Stimulated activated naive CD8-positive, alpha-beta T cell treated with anti-CD3 and anti-CD28 coated beads, Interleukin-15, amount 100 ng/mL, for 72 hours (primary cell): ENCODE measurements around the gene CDK2AP2.
"Not testable (repeated sequence)": the region's sequence is repeated elsewhere in the genome, so short reads cannot be mapped to it uniquely, and the experiment has no call there.

ENCODE experiments used
- ATAC-seq: fragments of 150-1000 bp; cut with Tn5 transposase; 2 replicates; pipeline ENCODE4 v1.10.0; 2021; ENCODE audit warnings: mild to moderate bottlenecking, moderate library complexity
- DNase-seq, 2 donors: peaks; one replicate each; pipeline ENCODE4 v3.0.0; 2021 to 2022
- H3K27ac Mint-ChIP-seq, 2 donors: one replicate each; pipeline ENCODE4 v1.8.0; 2022; ENCODE audit warnings: mild to moderate bottlenecking in 2 of 2, mixed read lengths in 2 of 2, moderate library complexity in 2 of 2
- H3K27me3 Mint-ChIP-seq: one replicate; pipeline ENCODE4 v1.8.0; 2022; ENCODE audit warnings: mixed read lengths
- H3K4me1 Mint-ChIP-seq: one replicate; pipeline ENCODE4 v1.8.0; 2022; ENCODE audit warnings: mild to moderate bottlenecking, mixed read lengths
- H3K4me3 Mint-ChIP-seq, 2 donors: one replicate each; pipeline ENCODE4 v1.8.0; 2022; ENCODE audit warnings: mild to moderate bottlenecking in 2 of 2, mixed read lengths in 2 of 2, moderate library complexity in 1 of 2
- H3K9me3 Mint-ChIP-seq, 2 donors: one replicate each; pipeline ENCODE4 v1.8.0; 2022; ENCODE audit warnings: mixed read lengths in 2 of 2

CDK2AP2 gene

GRCh38 chr11:67490727-67491065, 17.3 kb downstream of the CDK2AP2 start:
- Mint-ChIP-seq H3K4me1 (peaks cover 61% of the 10 kb centered on the region), H3K9me3 (no peaks in the 10 kb centered on the region), H3K27me3 (no peaks in the 10 kb centered on the region), H3K4me3 (no peak overlapping the region), H3K27ac (peak overlapping the region in 1 of 2 donors; percentile 12)
- no peak for DNase-seq
- no peak for ATAC-seq

GRCh38 chr11:67489885-67490726, 17.9 kb downstream of the CDK2AP2 start:
- peak overlapping the region in 1 of 2 donors; percentile 93 for H3K27ac Mint-ChIP-seq
- DNase-seq: no peak
- ATAC-seq: no peak
- H3K4me3 Mint-ChIP-seq: peak overlapping the region in 1 of 2 donors; percentile 38
- H3K4me1 Mint-ChIP-seq: peaks cover 66% of the 10 kb centered on the region
- H3K27me3 Mint-ChIP-seq: no peaks in the 10 kb centered on the region
- H3K9me3 Mint-ChIP-seq: no peaks in the 10 kb centered on the region

- no peak for DNase-seq
- Mint-ChIP-seq H3K9me3 (no peaks in the 10 kb centered on the region), H3K4me3 (peak overlapping the region; percentile 23 to 38), H3K27me3 (no peaks in the 10 kb centered on the region), H3K4me1 (peaks cover 73% of the 10 kb centered on the region), H3K27ac (peak overlapping the region in 1 of 2 donors; percentile 93)
- no peak for ATAC-seq
These were observed 18.6 kb downstream of the CDK2AP2 start for GRCh38 chr11:67489203-67489884.

- ATAC-seq: no peak
- Mint-ChIP-seq H3K27ac (peak overlapping the region; percentile 81 to 95), H3K27me3 (no peaks in the 10 kb centered on the region), H3K9me3 (no peaks in the 10 kb centered on the region), H3K4me1 (peaks cover 89% of the 10 kb centered on the region), H3K4me3 (peak overlapping the region; percentile 71 to 89)
- peak; percentile 54 to 65 for DNase-seq
These were observed 21.3 kb downstream of the CDK2AP2 start for GRCh38 chr11:67486481-67487195.

GRCh38 chr11:67485873-67486361, 22.0 kb downstream of the CDK2AP2 start:
- H3K9me3 Mint-ChIP-seq, H3K27me3 Mint-ChIP-seq: not testable (repeated sequence)
- H3K4me3 Mint-ChIP-seq: peak overlapping the region; percentile 71 to 89
- H3K4me1 Mint-ChIP-seq: peaks cover 86% of the 10 kb centered on the region
- DNase-seq: peak; percentile 70 to 82
- H3K27ac Mint-ChIP-seq: peak overlapping the region; percentile 81 to 95
- peak; percentile 22 for ATAC-seq

GRCh38 chr11:67484847-67485311, 23.1 kb downstream of the CDK2AP2 start:
- Mint-ChIP-seq H3K27ac (peak overlapping the region; percentile 100), H3K4me3 (peak overlapping the region; percentile 89 to 92), H3K27me3 (no peaks in the 10 kb centered on the region), H3K9me3 (no peaks in the 10 kb centered on the region), H3K4me1 (peaks cover 75% of the 10 kb centered on the region)
- peak; percentile 29 for ATAC-seq
- DNase-seq: peak; percentile 67 to 78

GRCh38 chr11:67483831-67484665, 23.9 kb downstream of the CDK2AP2 start:
- no peaks in the 10 kb centered on the region for H3K27me3 Mint-ChIP-seq
- H3K9me3 Mint-ChIP-seq: no peaks in the 10 kb centered on the region
- peak overlapping the region; percentile 89 to 92 for H3K4me3 Mint-ChIP-seq
- ATAC-seq (peak; percentile 54), DNase-seq (peak; percentile 57 to 61)
- H3K4me1 Mint-ChIP-seq: peaks cover 67% of the 10 kb centered on the region
- H3K27ac Mint-ChIP-seq: peak overlapping the region; percentile 100

- DNase-seq: peak; percentile 97 to 99
- peak within 1 kb of the TSS; percentile 100 for H3K27ac Mint-ChIP-seq
- no peaks in the 10 kb centered on the region for H3K9me3 Mint-ChIP-seq
- peaks cover 58% of the 10 kb centered on the region for H3K4me1 Mint-ChIP-seq
- peak; percentile 76 for ATAC-seq
- H3K27me3 Mint-ChIP-seq: no peaks in the 10 kb centered on the region
- H3K4me3 Mint-ChIP-seq: peak within 1 kb of the TSS; percentile 89 to 92
These were observed 24.8 kb downstream of the CDK2AP2 start, which contains the start of gene AIP for GRCh38 chr11:67482827-67483798. TSS of gene AIP (plus strand) at chr11:67483026. CDS start at chr11:67483159, 133 bp downstream.

- Mint-ChIP-seq H3K4me3 (peak overlapping the region; percentile 89 to 92), H3K27ac (peak overlapping the region; percentile 100), H3K9me3 (no peaks in the 10 kb centered on the region), H3K4me1 (peaks cover 50% of the 10 kb centered on the region), H3K27me3 (no peaks in the 10 kb centered on the region)
- DNase-seq (no peak), ATAC-seq (no peak)
These were observed 25.6 kb downstream of the CDK2AP2 start for GRCh38 chr11:67482275-67482826.

- H3K27me3 Mint-ChIP-seq, H3K27ac Mint-ChIP-seq, H3K4me1 Mint-ChIP-seq, H3K4me3 Mint-ChIP-seq, H3K9me3 Mint-ChIP-seq, ATAC-seq, DNase-seq: not testable (repeated sequence)
These were observed 30.5 kb downstream of the CDK2AP2 start for GRCh38 chr11:67477344-67478050.

- not testable (repeated sequence) for ATAC-seq, DNase-seq, H3K4me1 Mint-ChIP-seq, H3K4me3 Mint-ChIP-seq, H3K9me3 Mint-ChIP-seq, H3K27me3 Mint-ChIP-seq, H3K27ac Mint-ChIP-seq
These were observed 31.3 kb downstream of the CDK2AP2 start for GRCh38 chr11:67476692-67477091.

- DNase-seq (no peak), ATAC-seq (no peak)
- no peaks in the 10 kb centered on the region for H3K9me3 Mint-ChIP-seq
- peaks cover 17% of the 10 kb centered on the region for H3K4me1 Mint-ChIP-seq
- no peak overlapping the region for H3K4me3 Mint-ChIP-seq
- H3K27ac Mint-ChIP-seq: no peak overlapping the region
- H3K27me3 Mint-ChIP-seq: no peaks in the 10 kb centered on the region
These were observed 35.1 kb downstream of the CDK2AP2 start for GRCh38 chr11:67472882-67473281.
